HCT116 (cell line): ENCODE data around the gene ARHGEF10L.

Experiments
- CEBPB ChIP-seq: IDR thresholded peaks from 2 replicates; pipeline ENCODE4 v1.6.1; 2012; ENCODE audit warnings: low read depth
- EZH2 ChIP-seq: fragments of 200-600 bp; sonication (generic); IDR thresholded peaks from 2 replicates; pipeline ENCODE4 v1.6.1; 2017; ENCODE audit warnings: antibody characterized with exemption, mixed run types
- JUND ChIP-seq: IDR thresholded peaks from 2 replicates; pipeline ENCODE4 v1.6.1; 2012
- POLR2A ChIP-seq: IDR thresholded peaks from 2 replicates; pipeline ENCODE4 v1.7.0; 2011; ENCODE audit warnings: borderline replicate concordance; ENCODE audit not compliant: insufficient read depth, insufficient read length; ENCODE audit errors: extremely low read depth
- TCF7L2 ChIP-seq: IDR thresholded peaks from 2 replicates; pipeline ENCODE4 v1.7.0; 2011; ENCODE audit warnings: borderline replicate concordance, inconsistent platforms; ENCODE audit not compliant: insufficient read depth, insufficient read length; ENCODE audit errors: extremely low read depth
- TF ChIP-seq, protein P1 (sequence below), 3 experiments: fragments of 200-600 bp in 1 of 3; sonication (generic) in 1 of 3; IDR thresholded peaks in 2 of 3; conservative IDR thresholded peaks in 1 of 3; 2 replicates each; pipeline ENCODE4 v1.5.1; 2012 to 2017; ENCODE audit warnings: low read depth in 2 of 3, low read length in 2 of 3, antibody characterized with exemption in 1 of 3, borderline replicate concordance in 1 of 3, control low read depth in 1 of 3, mild to moderate bottlenecking in 1 of 3, mixed read lengths in 1 of 3, mixed run types in 1 of 3, moderate library complexity in 1 of 3; ENCODE audit not compliant: insufficient read depth in 1 of 3

- TF ChIP-seq EZH2: no peak
- no peak for TF ChIP-seq JUND
- TF ChIP-seq, protein P1, sequence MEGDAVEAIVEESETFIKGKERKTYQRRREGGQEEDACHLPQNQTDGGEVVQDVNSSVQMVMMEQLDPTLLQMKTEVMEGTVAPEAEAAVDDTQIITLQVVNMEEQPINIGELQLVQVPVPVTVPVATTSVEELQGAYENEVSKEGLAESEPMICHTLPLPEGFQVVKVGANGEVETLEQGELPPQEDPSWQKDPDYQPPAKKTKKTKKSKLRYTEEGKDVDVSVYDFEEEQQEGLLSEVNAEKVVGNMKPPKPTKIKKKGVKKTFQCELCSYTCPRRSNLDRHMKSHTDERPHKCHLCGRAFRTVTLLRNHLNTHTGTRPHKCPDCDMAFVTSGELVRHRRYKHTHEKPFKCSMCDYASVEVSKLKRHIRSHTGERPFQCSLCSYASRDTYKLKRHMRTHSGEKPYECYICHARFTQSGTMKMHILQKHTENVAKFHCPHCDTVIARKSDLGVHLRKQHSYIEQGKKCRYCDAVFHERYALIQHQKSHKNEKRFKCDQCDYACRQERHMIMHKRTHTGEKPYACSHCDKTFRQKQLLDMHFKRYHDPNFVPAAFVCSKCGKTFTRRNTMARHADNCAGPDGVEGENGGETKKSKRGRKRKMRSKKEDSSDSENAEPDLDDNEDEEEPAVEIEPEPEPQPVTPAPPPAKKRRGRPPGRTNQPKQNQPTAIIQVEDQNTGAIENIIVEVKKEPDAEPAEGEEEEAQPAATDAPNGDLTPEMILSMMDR (IDR thresholded peaks at IDR 0.05 in 2 of 3, conservative IDR thresholded peaks at IDR 0.05 in 1 of 3; ENCODE audit: borderline replicate concordance in 1 of 3, insufficient read depth in 1 of 3, low read depth in 2 of 3, low read length in 2 of 3): no peak
- no peak for TF ChIP-seq TCF7L2
- no peak for TF ChIP-seq POLR2A
- no peak for TF ChIP-seq CEBPB
These were observed 20.3 kb downstream of the ARHGEF10L start for GRCh38 chr1:17559615-17560419.
